ENCODE results near the gene ARMC9. TPM values are rescaled to one million over a fixed set of nuclear protein-coding genes. Genes with fewer than 3 reads are reported as not detected.

Gene ARMC9
- total and polyA plus RNA-seq, 2 of the 13 experiments (the other 11 are each of a cell fraction or from before 2014, with no cell fraction given) = 9.1 to 12.8 TPM

DNA sequence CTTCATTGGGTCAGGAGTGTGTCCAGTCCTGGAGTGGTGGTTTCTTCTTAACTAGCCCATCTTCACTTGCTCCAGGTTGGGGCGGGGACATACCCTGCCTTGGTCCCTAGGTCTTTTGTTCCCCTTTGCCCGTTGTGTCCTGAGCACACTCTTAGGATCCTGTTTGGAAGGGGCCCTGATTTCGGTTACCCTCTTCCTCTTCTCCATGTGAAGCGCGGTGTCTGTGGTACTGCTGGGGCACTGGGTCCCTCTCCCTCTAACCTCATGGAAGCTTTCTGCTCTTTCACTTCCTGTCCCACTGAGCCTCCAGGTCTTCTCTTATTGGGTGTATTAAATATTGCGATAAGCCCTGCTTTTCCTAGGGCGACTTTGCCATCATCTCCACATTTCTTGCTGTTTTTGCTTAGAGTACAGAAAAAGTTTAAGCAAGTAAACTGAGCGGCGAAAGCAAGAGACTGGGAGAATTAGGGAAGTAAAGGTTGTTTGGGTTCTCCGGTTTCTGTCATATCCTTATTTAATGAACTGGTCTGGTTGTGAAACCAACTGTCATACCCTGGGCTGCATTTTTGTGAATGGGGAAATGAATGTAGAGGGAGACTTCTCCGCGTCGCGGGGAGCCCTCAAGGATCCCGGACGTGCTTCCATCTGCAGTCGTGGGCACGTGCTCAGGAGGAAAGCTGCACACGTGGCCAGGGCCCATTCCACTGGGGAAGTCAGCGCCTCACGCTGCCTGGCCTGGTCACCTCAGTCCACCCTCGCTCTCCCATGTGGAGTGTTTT, 123.3 kb downstream of the ARMC9 start (continued):
- TF ChIP-seq, protein P1, sequence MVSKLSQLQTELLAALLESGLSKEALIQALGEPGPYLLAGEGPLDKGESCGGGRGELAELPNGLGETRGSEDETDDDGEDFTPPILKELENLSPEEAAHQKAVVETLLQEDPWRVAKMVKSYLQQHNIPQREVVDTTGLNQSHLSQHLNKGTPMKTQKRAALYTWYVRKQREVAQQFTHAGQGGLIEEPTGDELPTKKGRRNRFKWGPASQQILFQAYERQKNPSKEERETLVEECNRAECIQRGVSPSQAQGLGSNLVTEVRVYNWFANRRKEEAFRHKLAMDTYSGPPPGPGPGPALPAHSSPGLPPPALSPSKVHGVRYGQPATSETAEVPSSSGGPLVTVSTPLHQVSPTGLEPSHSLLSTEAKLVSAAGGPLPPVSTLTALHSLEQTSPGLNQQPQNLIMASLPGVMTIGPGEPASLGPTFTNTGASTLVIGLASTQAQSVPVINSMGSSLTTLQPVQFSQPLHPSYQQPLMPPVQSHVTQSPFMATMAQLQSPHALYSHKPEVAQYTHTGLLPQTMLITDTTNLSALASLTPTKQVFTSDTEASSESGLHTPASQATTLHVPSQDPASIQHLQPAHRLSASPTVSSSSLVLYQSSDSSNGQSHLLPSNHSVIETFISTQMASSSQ (IDR thresholded peaks at IDR 0.05; ENCODE audit: low read depth) = no peak
- TF ChIP-seq, protein P1 (CRISPR knock-in tag; IDR thresholded peaks at IDR 0.05; ENCODE audit: borderline replicate concordance) = no peak
- TF ChIP-seq PHF8 (CRISPR knock-in tag; IDR thresholded peaks at IDR 0.05) = no peak
- no peak for TF ChIP-seq GZF1 (CRISPR knock-in tag; IDR thresholded peaks at IDR 0.05)
- TF ChIP-seq MED1 (CRISPR knock-in tag; IDR thresholded peaks at IDR 0.05) = no peak
- TF ChIP-seq FOXA1 (IDR thresholded peaks at IDR 0.05) = no peak
- TF ChIP-seq FOXA1 (CRISPR knock-in tag; IDR thresholded peaks at IDR 0.05) = no peak
- TF ChIP-seq ZNF775 (CRISPR knock-in tag; IDR thresholded peaks at IDR 0.05; ENCODE audit: borderline replicate concordance) = no peak
- TF ChIP-seq LCORL (IDR thresholded peaks at IDR 0.05) = no peak
- TF ChIP-seq LCORL (CRISPR knock-in tag; IDR thresholded peaks at IDR 0.05) = no peak
- TF ChIP-seq ZNF30 (CRISPR knock-in tag; IDR thresholded peaks at IDR 0.05) = no peak
- TF ChIP-seq, protein P2, sequence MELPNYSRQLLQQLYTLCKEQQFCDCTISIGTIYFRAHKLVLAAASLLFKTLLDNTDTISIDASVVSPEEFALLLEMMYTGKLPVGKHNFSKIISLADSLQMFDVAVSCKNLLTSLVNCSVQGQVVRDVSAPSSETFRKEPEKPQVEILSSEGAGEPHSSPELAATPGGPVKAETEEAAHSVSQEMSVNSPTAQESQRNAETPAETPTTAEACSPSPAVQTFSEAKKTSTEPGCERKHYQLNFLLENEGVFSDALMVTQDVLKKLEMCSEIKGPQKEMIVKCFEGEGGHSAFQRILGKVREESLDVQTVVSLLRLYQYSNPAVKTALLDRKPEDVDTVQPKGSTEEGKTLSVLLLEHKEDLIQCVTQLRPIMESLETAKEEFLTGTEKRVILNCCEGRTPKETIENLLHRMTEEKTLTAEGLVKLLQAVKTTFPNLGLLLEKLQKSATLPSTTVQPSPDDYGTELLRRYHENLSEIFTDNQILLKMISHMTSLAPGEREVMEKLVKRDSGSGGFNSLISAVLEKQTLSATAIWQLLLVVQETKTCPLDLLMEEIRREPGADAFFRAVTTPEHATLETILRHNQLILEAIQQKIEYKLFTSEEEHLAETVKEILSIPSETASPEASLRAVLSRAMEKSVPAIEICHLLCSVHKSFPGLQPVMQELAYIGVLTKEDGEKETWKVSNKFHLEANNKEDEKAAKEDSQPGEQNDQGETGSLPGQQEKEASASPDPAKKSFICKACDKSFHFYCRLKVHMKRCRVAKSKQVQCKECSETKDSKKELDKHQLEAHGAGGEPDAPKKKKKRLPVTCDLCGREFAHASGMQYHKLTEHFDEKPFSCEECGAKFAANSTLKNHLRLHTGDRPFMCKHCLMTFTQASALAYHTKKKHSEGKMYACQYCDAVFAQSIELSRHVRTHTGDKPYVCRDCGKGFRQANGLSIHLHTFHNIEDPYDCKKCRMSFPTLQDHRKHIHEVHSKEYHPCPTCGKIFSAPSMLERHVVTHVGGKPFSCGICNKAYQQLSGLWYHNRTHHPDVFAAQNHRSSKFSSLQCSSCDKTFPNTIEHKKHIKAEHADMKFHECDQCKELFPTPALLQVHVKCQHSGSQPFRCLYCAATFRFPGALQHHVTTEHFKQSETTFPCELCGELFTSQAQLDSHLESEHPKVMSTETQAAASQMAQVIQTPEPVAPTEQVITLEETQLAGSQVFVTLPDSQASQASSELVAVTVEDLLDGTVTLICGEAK (IDR thresholded peaks at IDR 0.05) = no peak
- TF ChIP-seq, protein P2 (CRISPR knock-in tag; IDR thresholded peaks at IDR 0.05) = no peak
- TF ChIP-seq ZNF790 (CRISPR knock-in tag; IDR thresholded peaks at IDR 0.05; ENCODE audit: borderline replicate concordance) = no peak
- TF ChIP-seq, protein P3, sequence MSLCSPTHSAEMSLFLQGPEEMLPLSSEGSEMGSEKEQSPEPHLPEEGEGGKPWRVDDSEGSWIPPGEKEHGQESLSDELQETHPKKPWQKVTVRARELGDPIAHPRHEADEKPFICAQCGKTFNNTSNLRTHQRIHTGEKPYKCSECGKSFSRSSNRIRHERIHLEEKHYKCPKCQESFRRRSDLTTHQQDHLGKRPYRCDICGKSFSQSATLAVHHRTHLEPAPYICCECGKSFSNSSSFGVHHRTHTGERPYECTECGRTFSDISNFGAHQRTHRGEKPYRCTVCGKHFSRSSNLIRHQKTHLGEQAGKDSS (CRISPR knock-in tag; IDR thresholded peaks at IDR 0.05; ENCODE audit: borderline replicate concordance, low read depth) = no peak
- no peak for TF ChIP-seq SALL1 (CRISPR knock-in tag; IDR thresholded peaks at IDR 0.05)
- TF ChIP-seq NFIB (CRISPR knock-in tag; IDR thresholded peaks at IDR 0.05; ENCODE audit: borderline replicate concordance) = no peak

Measured in HepG2 (cell line).